Fibroblast of the aortic adventitia (primary cell): ENCODE results near the gene PTPRG. TPM values are rescaled to one million over a fixed set of nuclear protein-coding genes. Genes with fewer than 3 reads are reported as not detected.

Source experiments
- DNase-seq: peaks from one replicate; pipeline ENCODE4 v3.0.0-alpha.2; 2010; ENCODE audit warnings: low read depth
- H3K4me3 ChIP-seq: 2 replicates; pipeline ENCODE4 v1.5.1; 2011; ENCODE audit warnings: low read depth, mild to moderate bottlenecking, control low read depth, low read length, moderate library complexity
- CTCF ChIP-seq: IDR thresholded peaks from 2 replicates; pipeline ENCODE4 v1.5.1; 2011; ENCODE audit warnings: mild to moderate bottlenecking, low read length, control low read depth, inconsistent platforms; ENCODE audit not compliant: insufficient read depth
- total RNA-seq: library from RNA; depleted of rRNA; stranded (reverse); fragments of >200 nt; gene quantifications from 2 replicates; pipeline ENCODE4 v1.2.3, GENCODE V29; 2012; ENCODE audit warnings: low replicate concordance

PTPRG gene
- total RNA-seq, 1 donor = 52.0 TPM

GRCh38 chr3:62110443-62111225 is 549.3 kb downstream of the PTPRG start:
- H3K4me3 ChIP-seq = no peak overlapping the region
- DNase-seq = peak; percentile 59
- no peak for TF ChIP-seq CTCF

- no peak for DNase-seq
- H3K4me3 ChIP-seq = no peak overlapping the region
- TF ChIP-seq CTCF = no peak
These were observed 551.7 kb downstream of the PTPRG start for GRCh38 chr3:62113092-62113491.

- no peak for DNase-seq
- no peak for TF ChIP-seq CTCF
- H3K4me3 ChIP-seq = no peak overlapping the region
These were observed 553.4 kb downstream of the PTPRG start for GRCh38 chr3:62114763-62115162.

- TF ChIP-seq CTCF = no peak
- DNase-seq = no peak
- no peak overlapping the region for H3K4me3 ChIP-seq
These were observed 556.7 kb downstream of the PTPRG start for GRCh38 chr3:62117903-62118548.

- no peak overlapping the region for H3K4me3 ChIP-seq
- DNase-seq = no peak
- no peak for TF ChIP-seq CTCF
These were observed 557.8 kb downstream of the PTPRG start for GRCh38 chr3:62119139-62119538.

- TF ChIP-seq CTCF = no peak
- DNase-seq = no peak
- H3K4me3 ChIP-seq = no peak overlapping the region
These were observed 561.4 kb downstream of the PTPRG start for GRCh38 chr3:62122819-62123218.
